GM18505 (cell line): ENCODE measurements around the gene FEM1A.
"Not testable (repeated sequence)": the region's sequence is repeated elsewhere in the genome, so short reads cannot be mapped to it uniquely, and the experiment has no call there.

ENCODE experiments used
- ATAC-seq: cut with Tn5 transposase; IDR thresholded peaks from one replicate; pipeline ENCODE4 v1.9.1; 2021; ENCODE audit not compliant: unreplicated experiment
- POLR2A ChIP-seq: IDR thresholded peaks from 4 replicates; pipeline ENCODE4 v1.6.1; 2011; ENCODE audit warnings: borderline replicate concordance; ENCODE audit not compliant: insufficient read depth, insufficient read length; ENCODE audit errors: extremely low read depth

The FEM1A gene

DNA sequence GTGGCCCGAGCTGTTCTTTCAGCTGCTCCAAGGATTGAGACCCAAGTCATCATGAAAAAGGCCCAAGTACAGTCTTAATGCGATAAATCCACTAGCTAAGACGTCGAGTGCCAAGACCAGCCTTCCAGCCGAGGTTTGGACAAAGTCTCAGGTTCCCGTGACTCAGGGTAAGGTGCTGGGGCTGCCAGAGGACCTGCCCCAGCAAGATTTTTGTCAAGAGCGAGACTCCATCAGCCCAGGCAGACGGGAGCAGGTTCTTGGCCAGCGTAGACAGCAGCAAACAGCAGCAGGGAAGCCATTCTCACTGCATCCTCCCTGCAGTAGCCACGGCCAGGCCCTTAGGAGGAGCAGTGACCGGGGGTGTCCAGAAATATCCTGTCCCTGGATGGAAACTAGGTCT, 3.4 kb downstream of the FEM1A start:
- TF ChIP-seq POLR2A: no peak
- ATAC-seq: no peak

DNA sequence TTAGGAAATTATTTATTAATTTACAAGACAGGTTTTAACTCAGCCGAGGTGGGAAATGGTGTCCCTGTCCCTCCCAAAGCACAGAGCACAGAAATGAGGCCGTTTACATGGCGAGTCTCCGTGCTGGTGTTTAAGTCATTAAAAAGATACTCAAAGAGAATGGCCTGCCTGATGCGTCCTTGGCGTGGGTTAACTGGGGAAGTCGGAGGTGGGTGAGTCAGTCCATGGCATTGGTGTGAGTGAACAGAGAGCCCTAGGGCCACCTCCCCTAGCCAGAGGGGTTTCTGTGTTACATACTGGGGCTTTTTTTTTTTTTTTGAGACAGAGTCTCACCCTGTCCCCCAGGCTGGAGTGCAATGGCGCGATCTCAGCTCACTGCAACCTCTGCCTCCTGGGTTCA, 3.9 kb downstream of the FEM1A start:
- no peak for ATAC-seq
- no peak for TF ChIP-seq POLR2A

DNA sequence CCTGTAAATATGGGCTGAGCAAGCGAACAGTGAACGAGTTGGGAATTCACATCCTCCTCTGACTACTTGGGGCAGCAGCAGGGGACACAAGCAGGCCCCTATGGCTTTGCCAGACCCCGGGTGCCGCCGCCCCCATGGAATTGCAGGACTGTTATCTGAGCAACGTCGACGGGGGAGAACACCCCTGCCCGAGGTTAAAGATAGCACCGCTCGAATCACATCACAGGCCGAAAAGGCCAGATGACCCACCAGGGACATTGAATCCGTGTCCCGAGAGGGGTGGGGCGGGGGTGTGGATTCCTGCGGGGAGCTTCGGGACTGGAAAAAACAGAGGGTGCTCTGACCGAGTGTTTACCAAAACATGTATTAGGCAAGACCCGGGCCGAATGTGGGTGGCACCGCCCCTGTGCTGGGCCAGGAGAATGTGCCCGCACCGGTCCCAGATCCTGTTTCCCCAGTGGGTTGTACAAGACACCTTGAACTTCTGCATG, 9.1 kb downstream of the FEM1A start:
- no peak for TF ChIP-seq POLR2A
- no peak for ATAC-seq

DNA sequence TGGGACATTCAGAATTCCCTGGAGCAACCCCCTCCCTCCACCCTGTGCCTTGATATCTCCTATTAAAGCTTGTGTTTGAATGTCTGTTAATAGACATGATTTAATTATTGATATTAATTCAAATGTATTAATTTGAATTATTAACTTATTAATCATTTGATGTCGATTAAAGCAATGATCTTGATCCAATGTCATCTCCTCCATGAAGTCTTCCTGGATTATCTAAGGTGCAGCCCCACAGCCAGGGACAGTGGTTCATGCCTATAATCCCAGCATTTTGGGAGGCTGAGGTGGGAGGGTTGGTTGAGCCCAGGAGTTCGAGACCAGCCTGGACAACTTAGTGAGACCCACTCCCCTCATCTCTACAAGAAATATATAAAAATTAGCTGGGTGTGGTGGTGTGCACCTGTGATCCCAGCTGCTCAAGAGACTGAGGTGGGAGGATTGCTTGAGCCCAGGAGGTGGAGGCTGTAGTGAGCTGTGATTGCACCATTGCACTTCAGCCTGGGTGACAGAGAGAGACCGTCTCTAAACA, 9.6 kb downstream of the FEM1A start:
- ATAC-seq: no peak
- TF ChIP-seq POLR2A: no peak

DNA sequence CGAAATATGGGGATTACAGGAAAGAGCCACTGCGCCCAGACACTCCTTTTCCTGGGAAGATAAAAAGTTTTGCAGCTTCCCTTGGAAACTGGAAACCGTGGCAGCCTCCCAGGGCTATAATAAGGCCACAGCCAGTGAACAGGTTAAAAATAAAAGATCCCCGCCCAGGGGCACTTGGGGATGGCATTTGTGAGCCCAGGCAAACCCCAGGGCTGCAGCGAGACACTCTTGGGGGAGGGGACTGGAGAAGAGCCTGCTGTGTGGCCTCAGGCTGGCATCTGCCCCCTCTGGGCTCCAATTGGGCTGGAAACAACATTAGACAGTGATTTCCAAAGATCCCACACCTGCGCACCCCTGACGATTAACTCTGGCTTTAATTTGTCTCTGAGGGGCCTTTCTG, 11.2 kb downstream of the FEM1A start:
- no peak for TF ChIP-seq POLR2A

DNA sequence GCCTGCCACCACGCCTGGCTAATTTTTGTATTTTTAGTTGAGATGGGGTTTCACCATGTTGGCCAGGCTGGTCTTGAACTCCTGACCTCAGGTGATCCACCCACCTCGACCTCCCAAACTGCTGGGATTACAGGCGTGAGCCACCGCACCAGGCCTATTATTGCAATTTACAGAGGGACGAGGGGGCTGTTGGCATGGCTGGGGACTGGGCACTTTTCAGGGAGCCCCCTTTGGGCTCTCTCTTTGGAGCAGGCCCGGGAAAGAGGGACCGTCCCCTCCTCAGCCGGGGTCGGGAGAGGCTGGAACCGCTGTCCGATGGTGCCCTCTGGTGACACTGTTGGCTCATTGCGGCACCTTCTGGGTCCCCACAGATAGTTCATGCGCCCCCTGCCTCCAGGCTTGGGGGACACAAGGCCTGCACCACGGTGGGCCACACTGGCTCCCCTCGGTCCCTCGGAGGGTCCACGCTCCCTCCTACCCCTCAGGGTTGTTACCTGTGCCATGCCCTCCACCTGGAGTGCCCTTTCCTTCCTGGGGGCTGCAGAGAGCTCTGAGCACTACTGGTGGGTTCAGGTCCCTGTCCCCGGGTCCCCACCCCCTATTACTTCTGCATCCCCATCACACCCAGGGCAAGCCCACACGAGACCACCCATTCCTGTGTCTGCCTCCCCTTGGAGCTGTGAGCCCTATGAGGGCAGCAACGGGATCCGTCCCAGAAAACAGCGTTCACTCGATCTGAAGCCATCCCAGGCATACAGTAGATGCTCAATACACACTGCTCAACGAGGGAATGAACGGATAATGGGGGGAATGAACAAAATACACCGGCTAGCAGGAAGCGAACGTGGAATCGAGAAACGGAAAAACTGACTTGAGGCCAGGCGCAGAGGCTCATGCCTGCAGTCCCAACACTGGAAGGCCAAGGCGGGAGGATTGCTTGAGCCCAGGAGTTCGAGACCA, 12.5 kb downstream of the FEM1A start:
- TF ChIP-seq POLR2A: no peak
- no peak for ATAC-seq

More for the DNA sequence above, 11.2 kb downstream of the FEM1A start:
- ATAC-seq: no peak

DNA sequence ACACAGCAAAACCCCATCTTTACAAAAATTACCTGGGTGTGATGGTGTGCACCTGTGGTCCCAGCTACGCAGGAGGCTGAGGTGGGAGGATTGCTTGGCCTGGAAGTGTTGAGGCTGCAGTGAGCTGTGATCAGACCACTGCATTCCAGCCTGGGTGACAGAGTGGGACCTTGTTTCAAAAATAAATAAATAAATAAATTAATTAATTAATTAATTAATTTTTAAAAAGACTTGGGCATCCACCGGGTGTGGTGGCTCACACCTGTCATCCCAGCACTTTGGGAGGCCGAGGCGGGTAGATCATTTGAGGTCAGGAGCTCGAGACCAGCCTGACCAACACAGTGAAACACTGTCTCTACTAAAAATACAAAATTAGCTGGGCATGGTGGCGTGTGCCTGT, 13.6 kb downstream of the FEM1A start:
- ATAC-seq: not testable (repeated sequence)

DNA sequence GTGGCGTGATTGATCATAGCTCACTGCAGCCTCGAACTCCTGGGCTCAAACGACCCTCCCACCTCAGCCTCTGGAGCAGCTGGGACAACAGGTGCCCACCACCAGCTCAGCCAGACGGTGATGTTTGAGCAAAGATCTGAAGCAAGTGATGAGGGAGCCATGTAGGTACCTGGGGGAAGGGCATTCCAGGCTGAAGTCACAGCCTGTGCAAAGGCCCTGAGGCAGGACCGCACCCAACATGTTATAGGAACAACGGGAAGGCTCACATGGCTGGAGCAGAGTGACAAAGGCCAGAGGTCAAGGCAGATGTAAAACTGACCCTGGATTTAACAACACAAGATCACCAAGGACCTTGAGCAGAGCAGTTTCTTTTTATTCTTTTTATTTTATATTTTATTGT, 14.8 kb downstream of the FEM1A start:
- TF ChIP-seq POLR2A: no peak
- no peak for ATAC-seq

DNA sequence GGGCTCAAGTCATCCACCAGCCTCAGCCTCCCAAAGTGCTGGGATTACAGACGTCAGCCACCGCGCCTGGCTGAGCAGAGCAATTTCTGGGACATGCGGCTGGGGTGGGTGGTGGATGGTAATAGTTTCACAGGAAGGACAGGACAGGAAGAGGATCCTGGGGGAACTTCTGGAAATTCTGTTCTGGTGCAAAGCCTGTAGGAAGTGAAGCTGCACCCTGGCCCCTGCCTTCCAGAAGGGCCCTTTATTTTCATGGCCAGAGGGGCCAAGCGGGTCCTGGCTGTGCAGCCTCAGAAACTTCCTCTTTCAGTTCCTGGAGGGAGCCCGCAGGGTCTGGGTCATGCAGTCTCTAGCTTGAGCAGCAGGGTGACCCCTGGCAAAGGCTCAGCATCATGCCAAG, 15.7 kb downstream of the FEM1A start:
- no peak for TF ChIP-seq POLR2A
- no peak for ATAC-seq

DNA sequence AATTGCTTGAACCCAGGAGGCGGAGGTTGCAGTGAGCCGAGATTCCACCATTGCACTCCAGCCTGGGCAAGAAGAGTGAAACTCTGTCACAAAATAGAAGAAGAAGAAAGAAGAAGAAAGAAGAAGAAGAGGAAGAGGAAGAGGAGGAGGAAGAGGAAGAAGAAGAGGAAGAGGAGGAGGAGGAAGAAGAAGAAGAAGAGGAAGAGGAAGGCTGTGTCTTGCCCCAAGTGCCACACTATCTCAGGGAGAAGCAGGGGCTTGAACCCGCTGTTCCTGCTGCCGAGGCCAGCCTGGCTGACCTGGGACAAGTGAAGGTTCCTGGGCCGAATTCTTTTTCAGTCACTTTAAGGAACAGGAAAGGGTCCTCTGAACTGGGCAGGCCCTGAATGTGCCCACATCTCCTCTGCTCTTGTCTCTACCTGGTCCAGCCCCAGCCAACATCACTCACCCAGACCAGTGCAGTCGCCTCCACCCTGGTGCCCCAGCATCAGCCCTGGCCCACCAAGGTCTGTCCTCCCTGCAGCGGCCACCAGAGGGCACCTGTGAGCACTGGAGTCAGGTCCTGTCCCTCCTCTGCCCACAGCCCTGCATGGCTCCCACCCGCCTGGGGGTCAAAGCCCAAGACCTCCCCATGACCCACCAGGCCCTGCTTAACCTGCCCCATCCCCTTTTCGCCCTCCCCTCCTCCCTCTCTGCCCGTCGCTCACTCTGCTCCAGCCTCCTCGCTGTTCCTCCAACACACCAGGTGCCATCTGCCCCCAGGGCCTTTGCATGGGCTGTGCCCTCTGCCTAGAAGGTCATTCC, 20.0 kb downstream of the FEM1A start:
- TF ChIP-seq POLR2A: no peak
- no peak for ATAC-seq

DNA sequence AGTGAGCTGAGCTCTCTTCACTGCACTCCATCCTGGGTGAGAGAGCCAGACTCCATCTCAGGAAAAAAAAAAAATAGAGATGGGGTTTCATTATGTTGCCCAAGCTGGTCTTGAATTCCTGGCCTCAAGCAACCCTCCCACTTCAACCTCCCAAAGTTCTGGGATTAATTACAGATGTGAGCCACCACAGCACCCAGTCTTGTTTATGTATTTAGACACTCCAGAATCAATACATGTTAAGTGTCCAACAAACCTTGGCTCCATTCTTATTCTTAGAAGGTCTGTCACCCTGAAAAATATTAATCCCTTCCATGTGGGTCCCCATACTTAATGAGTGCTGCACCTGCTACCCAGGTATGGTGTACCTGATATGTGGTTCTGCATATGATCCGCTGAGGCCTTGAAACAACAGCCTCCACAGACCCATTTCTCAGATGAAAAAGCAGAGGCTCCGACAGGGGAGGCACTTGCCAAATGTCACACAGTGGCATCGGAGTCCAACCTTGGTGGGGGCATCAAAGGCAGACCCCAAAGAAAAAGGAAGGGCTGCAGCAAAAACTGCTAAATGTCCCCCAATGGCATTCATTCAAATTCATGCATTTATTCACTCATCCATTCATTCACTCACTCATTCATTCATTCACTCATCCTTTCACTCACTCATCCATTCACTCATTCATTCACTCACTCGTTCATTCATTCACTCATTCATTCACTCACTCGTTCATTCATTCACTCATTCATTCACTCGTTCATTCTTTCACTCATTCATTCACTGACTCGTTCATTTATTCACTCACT, 23.3 kb downstream of the FEM1A start:
- TF ChIP-seq POLR2A: no peak
- no peak for ATAC-seq

DNA sequence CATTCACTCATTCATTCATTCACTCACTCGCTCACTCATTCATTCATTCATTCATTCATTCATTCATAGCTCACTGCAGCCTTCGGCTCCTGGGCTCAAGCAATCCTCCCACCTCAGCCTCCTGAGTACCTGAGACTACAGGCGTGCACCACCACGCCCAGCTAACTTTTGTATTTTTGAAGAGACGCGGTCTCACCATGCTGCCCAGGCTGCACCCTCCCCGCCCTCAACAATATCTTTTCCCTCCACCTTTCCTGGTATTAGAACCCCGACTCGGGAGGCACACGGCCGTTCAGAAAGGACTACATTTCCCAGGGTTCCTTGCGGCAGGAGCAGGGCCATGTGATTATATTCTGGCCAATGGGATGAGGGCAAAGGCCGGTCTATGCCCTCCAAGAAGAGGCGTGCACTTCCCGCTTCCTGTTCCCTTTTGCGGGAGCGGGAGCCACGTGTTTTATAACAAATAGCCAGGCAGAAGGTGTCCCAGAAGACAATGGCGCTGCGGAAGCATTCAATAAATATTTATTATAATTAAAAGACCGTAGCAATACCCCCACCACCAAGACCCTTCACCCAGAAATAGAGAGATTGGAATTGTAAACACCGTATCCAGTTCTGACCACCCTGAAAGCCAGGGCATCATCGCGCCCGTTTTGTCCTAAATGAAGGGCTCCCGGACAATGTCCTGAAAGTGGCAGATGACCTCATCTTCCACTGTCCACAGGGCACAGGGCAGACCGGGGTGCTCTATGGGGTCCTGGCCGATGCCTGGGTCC, 24.1 kb downstream of the FEM1A start:
- no peak for ATAC-seq
- no peak for TF ChIP-seq POLR2A
